ENCODE measurements around the gene MAPT.
"Not testable (repeated sequence)": the region's sequence is repeated elsewhere in the genome, so short reads cannot be mapped to it uniquely, and the experiment has no call there.

Gene MAPT

DNA sequence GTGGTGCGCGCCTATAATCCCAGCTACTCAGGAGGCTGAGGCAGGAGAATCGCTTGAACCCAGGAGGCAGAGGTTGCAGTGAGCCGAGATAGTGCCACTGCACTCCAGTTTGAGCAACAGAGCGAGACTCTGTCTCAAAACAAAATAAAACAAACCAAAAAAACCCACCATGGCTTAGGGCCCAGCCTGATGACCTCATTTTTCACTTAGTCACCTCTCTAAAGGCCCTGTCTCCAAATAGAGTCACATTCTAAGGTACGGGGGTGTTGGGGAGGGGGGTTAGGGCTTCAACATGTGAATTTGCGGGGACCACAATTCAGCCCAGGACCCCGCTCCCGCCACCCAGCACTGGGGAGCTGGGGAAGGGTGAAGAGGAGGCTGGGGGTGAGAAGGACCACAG is 103.3 kb downstream of the MAPT start:
- H3K4me3 Mint-ChIP-seq, result no peak overlapping the region
- H3K9me3 Mint-ChIP-seq, result no peaks in the 10 kb centered on the region
- H3K4me1 Mint-ChIP-seq (ENCODE audit: low read depth), result peaks cover under 1% of the 10 kb centered on the region
- H3K36me3 Mint-ChIP-seq (ENCODE audit: low read depth), result no peaks in the 10 kb centered on the region
- H3K27me3 Mint-ChIP-seq (ENCODE audit: low read depth), result no peaks in the 10 kb centered on the region
- H3K27ac Mint-ChIP-seq, result no peak overlapping the region
- DNase-seq (ENCODE audit: low spot score), result no peak

DNA sequence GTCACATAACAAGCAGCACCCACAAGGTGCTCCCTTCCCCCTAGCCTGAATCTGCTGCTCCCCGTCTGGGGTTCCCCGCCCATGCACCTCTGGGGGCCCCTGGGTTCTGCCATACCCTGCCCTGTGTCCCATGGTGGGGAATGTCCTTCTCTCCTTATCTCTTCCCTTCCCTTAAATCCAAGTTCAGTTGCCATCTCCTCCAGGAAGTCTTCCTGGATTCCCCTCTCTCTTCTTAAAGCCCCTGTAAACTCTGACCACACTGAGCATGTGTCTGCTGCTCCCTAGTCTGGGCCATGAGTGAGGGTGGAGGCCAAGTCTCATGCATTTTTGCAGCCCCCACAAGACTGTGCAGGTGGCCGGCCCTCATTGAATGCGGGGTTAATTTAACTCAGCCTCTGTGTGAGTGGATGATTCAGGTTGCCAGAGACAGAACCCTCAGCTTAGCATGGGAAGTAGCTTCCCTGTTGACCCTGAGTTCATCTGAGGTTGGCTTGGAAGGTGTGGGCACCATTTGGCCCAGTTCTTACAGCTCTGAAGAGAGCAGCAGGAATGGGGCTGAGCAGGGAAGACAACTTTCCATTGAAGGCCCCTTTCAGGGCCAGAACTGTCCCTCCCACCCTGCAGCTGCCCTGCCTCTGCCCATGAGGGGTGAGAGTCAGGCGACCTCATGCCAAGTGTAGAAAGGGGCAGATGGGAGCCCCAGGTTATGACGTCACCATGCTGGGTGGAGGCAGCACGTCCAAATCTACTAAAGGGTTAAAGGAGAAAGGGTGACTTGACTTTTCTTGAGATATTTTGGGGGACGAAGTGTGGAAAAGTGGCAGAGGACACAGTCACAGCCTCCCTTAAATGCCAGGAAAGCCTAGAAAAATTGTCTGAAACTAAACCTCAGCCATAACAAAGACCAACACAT is 104.9 kb downstream of the MAPT start, which contains the start of gene STH:
Gene STH (plus strand): TSS at position 264 of the 913 bp plus-strand sequence. CDS start 30 bp downstream, at position 294.
- Mint-ChIP-seq H3K27me3 (ENCODE audit: low read depth) (no peaks in the 10 kb centered on the region), H3K4me3 (no peak within 1 kb of the TSS), H3K36me3 (ENCODE audit: low read depth) (no peaks in the 10 kb centered on the region), H3K27ac (no peak within 1 kb of the TSS), H3K4me1 (ENCODE audit: low read depth) (peaks cover 4% of the 10 kb centered on the region), H3K9me3 (no peaks in the 10 kb centered on the region)
- DNase-seq (ENCODE audit: low spot score), result no peak

DNA sequence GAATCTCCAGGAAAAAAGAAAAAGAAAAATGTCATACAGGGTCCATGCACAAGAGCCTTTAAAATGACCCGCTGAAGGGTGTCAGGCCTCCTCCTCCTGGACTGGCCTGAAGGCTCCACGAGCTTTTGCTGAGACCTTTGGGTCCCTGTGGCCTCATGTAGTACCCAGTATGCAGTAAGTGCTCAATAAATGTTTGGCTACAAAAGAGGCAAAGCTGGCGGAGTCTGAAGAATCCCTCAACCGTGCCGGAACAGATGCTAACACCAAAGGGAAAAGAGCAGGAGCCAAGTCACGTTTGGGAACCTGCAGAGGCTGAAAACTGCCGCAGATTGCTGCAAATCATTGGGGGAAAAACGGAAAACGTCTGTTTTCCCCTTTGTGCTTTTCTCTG is 105.5 kb downstream of the MAPT start:
- Mint-ChIP-seq H3K9me3 (no peaks in the 10 kb centered on the region), H3K36me3 (ENCODE audit: low read depth) (no peaks in the 10 kb centered on the region), H3K27ac (no peak overlapping the region), H3K4me3 (no peak overlapping the region), H3K27me3 (ENCODE audit: low read depth) (no peaks in the 10 kb centered on the region), H3K4me1 (ENCODE audit: low read depth) (peaks cover 5% of the 10 kb centered on the region)
- no peak for DNase-seq (ENCODE audit: low spot score)

DNA sequence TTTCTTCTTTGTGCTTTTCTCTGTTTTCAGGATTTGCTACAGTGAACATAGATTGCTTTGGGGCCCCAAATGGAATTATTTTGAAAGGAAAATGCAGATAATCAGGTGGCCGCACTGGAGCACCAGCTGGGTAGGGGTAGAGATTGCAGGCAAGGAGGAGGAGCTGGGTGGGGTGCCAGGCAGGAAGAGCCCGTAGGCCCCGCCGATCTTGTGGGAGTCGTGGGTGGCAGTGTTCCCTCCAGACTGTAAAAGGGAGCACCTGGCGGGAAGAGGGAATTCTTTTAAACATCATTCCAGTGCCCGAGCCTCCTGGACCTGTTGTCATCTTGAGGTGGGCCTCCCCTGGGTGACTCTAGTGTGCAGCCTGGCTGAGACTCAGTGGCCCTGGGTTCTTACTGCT is 105.9 kb downstream of the MAPT start:
- Mint-ChIP-seq H3K36me3 (ENCODE audit: low read depth) (no peaks in the 10 kb centered on the region), H3K27ac (no peak overlapping the region), H3K27me3 (ENCODE audit: low read depth) (no peaks in the 10 kb centered on the region), H3K9me3 (no peaks in the 10 kb centered on the region), H3K4me1 (ENCODE audit: low read depth) (peaks cover 5% of the 10 kb centered on the region), H3K4me3 (no peak overlapping the region)
- DNase-seq (ENCODE audit: low spot score), result no peak

GRCh38 chr17:46000757-46001156 is 106.4 kb downstream of the MAPT start:
- Mint-ChIP-seq H3K36me3 (ENCODE audit: low read depth) (no peaks in the 10 kb centered on the region), H3K27me3 (ENCODE audit: low read depth) (no peaks in the 10 kb centered on the region), H3K9me3 (no peaks in the 10 kb centered on the region), H3K27ac (no peak overlapping the region), H3K4me1 (ENCODE audit: low read depth) (peaks cover 5% of the 10 kb centered on the region), H3K4me3 (no peak overlapping the region)
- DNase-seq (ENCODE audit: low spot score), result no peak

- Mint-ChIP-seq H3K27me3 (ENCODE audit: low read depth) (no peaks in the 10 kb centered on the region), H3K4me1 (ENCODE audit: low read depth) (peaks cover 5% of the 10 kb centered on the region), H3K9me3 (no peaks in the 10 kb centered on the region), H3K27ac (no peak overlapping the region), H3K36me3 (ENCODE audit: low read depth) (no peaks in the 10 kb centered on the region), H3K4me3 (no peak overlapping the region)
- DNase-seq (ENCODE audit: low spot score), result no peak
These were observed 107.3 kb downstream of the MAPT start for GRCh38 chr17:46001390-46002310.

- H3K27ac Mint-ChIP-seq, result no peak overlapping the region
- no peaks in the 10 kb centered on the region for H3K9me3 Mint-ChIP-seq
- DNase-seq (ENCODE audit: low spot score), result peak; percentile 46
- H3K4me3 Mint-ChIP-seq, result no peak overlapping the region
- H3K36me3 Mint-ChIP-seq (ENCODE audit: low read depth), result no peaks in the 10 kb centered on the region
- peaks cover 5% of the 10 kb centered on the region for H3K4me1 Mint-ChIP-seq (ENCODE audit: low read depth)
- H3K27me3 Mint-ChIP-seq (ENCODE audit: low read depth), result no peaks in the 10 kb centered on the region
These were observed 108.1 kb downstream of the MAPT start for GRCh38 chr17:46002311-46002972.

DNA sequence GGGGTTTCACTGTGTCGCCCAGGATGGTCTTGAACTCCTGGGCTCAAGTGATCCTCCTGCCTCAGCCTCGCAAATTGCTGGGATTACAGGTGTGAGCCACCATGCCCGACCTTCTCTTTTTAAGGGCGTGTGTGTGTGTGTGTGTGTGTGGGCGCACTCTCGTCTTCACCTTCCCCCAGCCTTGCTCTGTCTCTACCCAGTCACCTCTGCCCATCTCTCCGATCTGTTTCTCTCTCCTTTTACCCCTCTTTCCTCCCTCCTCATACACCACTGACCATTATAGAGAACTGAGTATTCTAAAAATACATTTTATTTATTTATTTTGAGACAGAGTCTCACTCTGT is 108.6 kb downstream of the MAPT start:
- peaks cover 5% of the 10 kb centered on the region for H3K4me1 Mint-ChIP-seq (ENCODE audit: low read depth)
- H3K27ac Mint-ChIP-seq, result no peak overlapping the region
- no peak for DNase-seq (ENCODE audit: low spot score)
- no peaks in the 10 kb centered on the region for H3K36me3 Mint-ChIP-seq (ENCODE audit: low read depth)
- H3K27me3 Mint-ChIP-seq (ENCODE audit: low read depth), result no peaks in the 10 kb centered on the region
- no peaks in the 10 kb centered on the region for H3K9me3 Mint-ChIP-seq
- no peak overlapping the region for H3K4me3 Mint-ChIP-seq

- H3K4me1 Mint-ChIP-seq (ENCODE audit: low read depth), result peaks cover 5% of the 10 kb centered on the region
- H3K27ac Mint-ChIP-seq, result no peak overlapping the region
- peaks cover 2% of the 10 kb centered on the region for H3K27me3 Mint-ChIP-seq (ENCODE audit: low read depth)
- H3K9me3 Mint-ChIP-seq, result no peaks in the 10 kb centered on the region
- no peak overlapping the region for H3K4me3 Mint-ChIP-seq
- no peak for DNase-seq (ENCODE audit: low spot score)
- no peaks in the 10 kb centered on the region for H3K36me3 Mint-ChIP-seq (ENCODE audit: low read depth)
These were observed 109.8 kb downstream of the MAPT start for GRCh38 chr17:46003907-46004748.

- not testable (repeated sequence) for DNase-seq (ENCODE audit: low spot score); H3K36me3 Mint-ChIP-seq (ENCODE audit: low read depth); H3K27ac Mint-ChIP-seq; H3K4me1 Mint-ChIP-seq (ENCODE audit: low read depth); H3K4me3 Mint-ChIP-seq; H3K9me3 Mint-ChIP-seq; H3K27me3 Mint-ChIP-seq (ENCODE audit: low read depth)
These were observed 111.7 kb downstream of the MAPT start for GRCh38 chr17:46006082-46006481.

- Mint-ChIP-seq H3K4me1 (ENCODE audit: low read depth) (peaks cover 5% of the 10 kb centered on the region), H3K36me3 (ENCODE audit: low read depth) (no peaks in the 10 kb centered on the region), H3K9me3 (no peaks in the 10 kb centered on the region), H3K27ac (no peak overlapping the region), H3K27me3 (ENCODE audit: low read depth) (peaks cover 2% of the 10 kb centered on the region), H3K4me3 (no peak overlapping the region)
- no peak for DNase-seq (ENCODE audit: low spot score)
These were observed 113.2 kb downstream of the MAPT start for GRCh38 chr17:46007461-46007965.

DNA sequence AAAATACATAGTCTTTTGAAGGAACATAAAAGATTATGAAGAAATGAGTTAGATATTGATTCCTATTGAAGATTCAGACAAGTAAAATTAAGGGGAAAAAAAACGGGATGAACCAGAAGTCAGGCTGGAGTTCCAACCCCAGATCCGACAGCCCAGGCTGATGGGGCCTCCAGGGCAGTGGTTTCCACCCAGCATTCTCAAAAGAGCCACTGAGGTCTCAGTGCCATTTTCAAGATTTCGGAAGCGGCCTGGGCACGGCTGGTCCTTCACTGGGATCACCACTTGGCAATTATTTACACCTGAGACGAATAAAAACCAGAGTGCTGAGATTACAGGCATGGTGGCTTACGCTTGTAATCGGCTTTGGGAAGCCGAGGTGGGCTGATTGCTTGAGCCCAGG is 114.2 kb downstream of the MAPT start:
- Mint-ChIP-seq H3K4me3 (no peak overlapping the region), H3K9me3 (no peaks in the 10 kb centered on the region), H3K36me3 (ENCODE audit: low read depth) (no peaks in the 10 kb centered on the region), H3K4me1 (ENCODE audit: low read depth) (peaks cover 1% of the 10 kb centered on the region), H3K27me3 (ENCODE audit: low read depth) (peaks cover 2% of the 10 kb centered on the region), H3K27ac (no peak overlapping the region)
- no peak for DNase-seq (ENCODE audit: low spot score)

All from T-helper 2 cell treated with Interferon-gamma antibody and Interleukin-4, amounts not matched to agents 5 μg/mL and 100 μg/mL, for 36 hours (primary cell).